NB4 (cell line): ENCODE measurements around the gene PITPNM3.

Experiments
- DNase-seq: peaks from one replicate; pipeline ENCODE4 v3.0.0; 2010; ENCODE audit warnings: low read depth
- H3K4me3 ChIP-seq: one replicate; pipeline ENCODE4 v1.5.1; 2011; ENCODE audit warnings: mild to moderate bottlenecking, low read depth, low read length, moderate library complexity
- MYC ChIP-seq: IDR thresholded peaks from 2 replicates; pipeline ENCODE4 v1.6.1; 2011; ENCODE audit warnings: low read depth, low read length
- POLR2A ChIP-seq: IDR thresholded peaks from 2 replicates; pipeline ENCODE4 v1.6.1; 2011; ENCODE audit warnings: mild to moderate bottlenecking; ENCODE audit not compliant: insufficient read length; ENCODE audit errors: extremely low read depth
- TF ChIP-seq, protein P1 (sequence below): IDR thresholded peaks from one replicate; pipeline ENCODE4 v1.5.1; 2012; ENCODE audit warnings: low read depth, low read length
- TF ChIP-seq, protein P2 (sequence below): IDR thresholded peaks from 2 replicates; pipeline ENCODE4 v1.6.1; 2011; ENCODE audit warnings: low read depth, low read length

Gene PITPNM3

DNA sequence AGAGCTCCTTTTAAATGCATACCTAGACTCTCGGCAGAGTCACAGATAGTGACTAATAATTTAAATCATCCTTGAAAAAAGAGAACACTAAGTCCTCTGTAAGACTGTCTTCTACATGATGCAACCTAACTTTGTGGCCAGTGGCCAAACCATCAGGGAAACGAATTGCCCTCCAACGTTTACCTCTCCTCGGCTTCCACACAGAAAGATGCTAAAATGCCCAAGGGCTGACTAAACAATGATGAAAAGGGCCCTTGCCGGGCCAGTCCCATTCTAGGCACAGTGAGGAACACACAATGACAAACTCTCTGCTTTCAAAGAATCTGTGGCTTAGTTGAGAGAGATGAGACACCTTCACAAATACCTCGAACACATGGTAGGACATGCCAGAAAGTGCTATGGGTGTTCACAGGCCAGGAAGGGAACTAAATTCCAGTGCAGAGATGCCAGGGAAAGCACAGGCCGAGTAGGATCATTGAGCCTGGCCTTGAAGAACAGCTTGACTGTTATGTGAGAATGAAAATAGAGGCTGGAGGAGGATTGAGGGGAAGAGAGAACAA is 35.3 kb upstream of the PITPNM3 start:
- H3K4me3 ChIP-seq: no peak overlapping the region
- TF ChIP-seq MYC (no peak), POLR2A (no peak)
- TF ChIP-seq, protein P1, sequence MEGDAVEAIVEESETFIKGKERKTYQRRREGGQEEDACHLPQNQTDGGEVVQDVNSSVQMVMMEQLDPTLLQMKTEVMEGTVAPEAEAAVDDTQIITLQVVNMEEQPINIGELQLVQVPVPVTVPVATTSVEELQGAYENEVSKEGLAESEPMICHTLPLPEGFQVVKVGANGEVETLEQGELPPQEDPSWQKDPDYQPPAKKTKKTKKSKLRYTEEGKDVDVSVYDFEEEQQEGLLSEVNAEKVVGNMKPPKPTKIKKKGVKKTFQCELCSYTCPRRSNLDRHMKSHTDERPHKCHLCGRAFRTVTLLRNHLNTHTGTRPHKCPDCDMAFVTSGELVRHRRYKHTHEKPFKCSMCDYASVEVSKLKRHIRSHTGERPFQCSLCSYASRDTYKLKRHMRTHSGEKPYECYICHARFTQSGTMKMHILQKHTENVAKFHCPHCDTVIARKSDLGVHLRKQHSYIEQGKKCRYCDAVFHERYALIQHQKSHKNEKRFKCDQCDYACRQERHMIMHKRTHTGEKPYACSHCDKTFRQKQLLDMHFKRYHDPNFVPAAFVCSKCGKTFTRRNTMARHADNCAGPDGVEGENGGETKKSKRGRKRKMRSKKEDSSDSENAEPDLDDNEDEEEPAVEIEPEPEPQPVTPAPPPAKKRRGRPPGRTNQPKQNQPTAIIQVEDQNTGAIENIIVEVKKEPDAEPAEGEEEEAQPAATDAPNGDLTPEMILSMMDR: no peak
- TF ChIP-seq, protein P2, sequence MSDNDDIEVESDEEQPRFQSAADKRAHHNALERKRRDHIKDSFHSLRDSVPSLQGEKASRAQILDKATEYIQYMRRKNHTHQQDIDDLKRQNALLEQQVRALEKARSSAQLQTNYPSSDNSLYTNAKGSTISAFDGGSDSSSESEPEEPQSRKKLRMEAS: no peak
- no peak for DNase-seq

DNA sequence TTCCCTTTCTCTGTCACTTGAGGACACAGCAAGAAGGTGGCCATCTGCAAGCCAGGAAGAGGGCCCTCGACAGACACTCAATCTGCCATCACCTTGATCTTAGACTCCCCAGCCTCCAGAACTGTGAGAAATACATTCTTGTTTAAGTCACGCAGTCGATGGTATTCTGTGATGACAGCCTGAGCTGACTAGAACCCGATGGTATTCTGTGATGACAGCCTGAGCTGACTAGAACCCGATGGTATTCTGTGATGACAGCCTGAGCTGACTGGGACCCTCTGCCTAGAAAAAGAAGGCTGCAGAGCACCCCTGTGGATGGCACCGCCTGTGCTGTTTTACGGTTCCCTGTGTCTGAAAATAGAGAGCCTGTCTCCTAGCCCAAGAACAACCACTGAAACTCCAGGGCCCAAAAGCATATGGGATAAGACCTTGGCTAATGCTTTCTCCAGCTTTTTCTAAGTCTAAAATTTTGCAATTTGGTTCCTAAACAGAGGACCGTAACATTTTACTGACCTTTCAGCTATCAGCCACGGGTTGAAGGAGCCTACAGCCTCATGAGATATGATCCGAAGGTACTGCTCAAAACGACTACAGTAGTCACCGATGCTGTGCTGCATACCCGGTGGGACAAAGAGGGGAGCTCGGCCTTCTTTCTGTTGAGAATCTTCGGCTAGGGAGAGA is 33.1 kb upstream of the PITPNM3 start:
- TF ChIP-seq POLR2A: no peak
- no peak for TF ChIP-seq MYC
- TF ChIP-seq, protein P1: no peak
- TF ChIP-seq, protein P2: no peak
- no peak for DNase-seq
- no peak overlapping the region for H3K4me3 ChIP-seq

DNA sequence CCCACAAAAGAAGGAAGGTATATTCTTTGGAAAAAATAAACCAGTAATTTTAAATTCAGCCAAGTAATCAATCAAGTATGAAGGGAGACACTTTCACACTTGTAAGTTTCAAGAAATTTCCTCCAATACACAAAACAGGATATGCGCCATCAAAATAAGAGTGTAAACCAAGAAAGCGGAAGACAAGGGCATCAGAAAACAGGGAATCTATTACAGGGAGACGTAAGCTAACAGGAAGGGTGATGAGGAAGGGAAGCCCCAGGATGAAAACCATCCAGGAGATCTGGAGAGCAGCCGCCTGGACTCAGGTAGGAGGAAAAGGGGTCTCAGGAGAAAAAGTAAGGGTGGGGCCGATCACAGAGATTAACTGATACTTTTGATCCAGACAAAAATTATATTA is 31.8 kb upstream of the PITPNM3 start:
- no peak for DNase-seq
- no peak overlapping the region for H3K4me3 ChIP-seq
- TF ChIP-seq, protein P2: no peak
- TF ChIP-seq POLR2A: no peak
- TF ChIP-seq MYC: no peak
- TF ChIP-seq, protein P1: no peak

DNA sequence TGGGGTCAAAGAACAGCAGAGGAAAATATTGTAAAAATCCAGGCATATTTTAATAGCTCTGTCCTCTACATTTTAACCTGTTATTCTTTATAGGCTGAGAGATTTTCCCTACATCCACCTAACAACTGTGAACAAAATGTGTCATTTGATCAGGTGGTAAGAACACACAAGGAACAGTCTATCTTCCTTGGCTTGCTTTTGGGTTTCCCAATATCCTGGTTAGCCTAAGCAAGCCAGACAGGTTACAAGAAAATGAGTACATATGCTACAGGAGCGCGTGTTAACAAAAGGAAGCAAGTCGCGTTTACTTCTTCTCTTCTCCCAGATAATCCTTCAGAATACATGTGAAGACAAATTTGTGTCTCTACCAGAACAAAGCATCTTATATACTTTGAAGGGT is 31.0 kb upstream of the PITPNM3 start:
- no peak for DNase-seq
- TF ChIP-seq MYC (no peak), POLR2A (no peak)
- TF ChIP-seq, protein P2: no peak
- TF ChIP-seq, protein P1: no peak
- no peak overlapping the region for H3K4me3 ChIP-seq

DNA sequence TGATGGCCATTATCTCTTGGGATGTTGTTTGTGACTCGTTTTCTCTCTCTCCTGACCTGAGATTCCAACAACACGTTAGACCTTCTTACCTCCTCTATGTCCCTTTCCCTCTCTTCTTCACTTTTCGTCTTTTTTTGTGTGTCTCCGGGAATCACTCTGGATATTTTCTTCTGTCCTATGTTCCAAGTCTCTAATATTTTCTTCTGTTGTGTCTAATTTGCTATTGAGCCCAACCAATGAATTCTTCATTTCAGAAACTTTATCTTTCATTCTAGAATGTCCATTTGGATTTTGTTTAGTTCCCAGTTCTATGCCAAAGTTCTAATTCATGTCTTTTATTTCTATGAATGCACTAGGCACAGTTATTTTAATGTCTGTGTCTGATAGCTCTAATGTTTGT is 27.1 kb upstream of the PITPNM3 start:
- H3K4me3 ChIP-seq: no peak overlapping the region
- TF ChIP-seq, protein P2: no peak
- no peak for TF ChIP-seq POLR2A
- no peak for TF ChIP-seq MYC
- TF ChIP-seq, protein P1: no peak
- no peak for DNase-seq
